Gastroesophageal sphincter (tissue), 4 donors: ENCODE data around the gene ANGEL1. TPM values are rescaled to one million over a fixed set of nuclear protein-coding genes. Genes with fewer than 3 reads are reported as not detected.

Experiments
- ATAC-seq: fragments of 150-250 bp; one replicate; pipeline ENCODE4 v1.9.1; 2016; ENCODE audit warnings: mild to moderate bottlenecking, moderate library complexity
- H3K27ac ChIP-seq, 4 donors: fragments of 200-600 bp; sonication (generic) in 3 of 4; 1 replicate in 3 of 4; 2 replicates in 1 of 4; pipeline ENCODE4 v1.5.1; 2016 to 2019
- H3K27me3 ChIP-seq: fragments of 200-600 bp; sonication (generic); one replicate; pipeline ENCODE4 v1.5.1; 2019
- H3K36me3 ChIP-seq, 2 donors: fragments of 200-600 bp; sonication (generic); one replicate each; pipeline ENCODE4 v1.5.1; 2019; ENCODE audit warnings: control low read depth in 1 of 2
- H3K4me1 ChIP-seq, 3 donors: fragments of 200-600 bp; sonication (generic); 1 replicate in 2 of 3; 2 replicates in 1 of 3; pipeline ENCODE4 v1.5.1; 2016 to 2019; ENCODE audit warnings: control low read depth in 2 of 3
- H3K4me3 ChIP-seq, 2 donors: fragments of 200-600 bp; sonication (generic); one replicate each; pipeline ENCODE4 v1.5.1; 2019; ENCODE audit warnings: mild to moderate bottlenecking in 1 of 2, moderate library complexity in 1 of 2
- H3K9me3 ChIP-seq, 3 donors: fragments of 200-600 bp; sonication (generic); one replicate each; pipeline ENCODE4 v1.5.1; 2017 to 2019; ENCODE audit warnings: control low read depth in 2 of 3
- EP300 ChIP-seq: sonication (generic); formaldehyde crosslinking; IDR thresholded peaks from one replicate; pipeline ENCODE4 v1.6.1; 2017; ENCODE audit warnings: antibody characterized with exemption, mild to moderate bottlenecking
- POLR2A ChIP-seq, 2 donors: fragments of 450-650 bp; IDR thresholded peaks; one replicate each; pipeline ENCODE4 v1.6.1; 2017; ENCODE audit warnings: antibody characterized with exemption in 2 of 2, mild to moderate bottlenecking in 2 of 2, moderate library complexity in 1 of 2
- POLR2AphosphoS5 ChIP-seq: sonication (generic); formaldehyde crosslinking; IDR thresholded peaks from one replicate; pipeline ENCODE4 v1.6.1; 2017; ENCODE audit warnings: antibody characterized with exemption
- WGBS, 2 donors: methylation state at CpG; one replicate each; pipeline ENCODE4 v1.1.5; 2018; ENCODE audit warnings: low coverage in 1 of 2; 5-methylcytosine and 5-hydroxymethylcytosine counted together
- total RNA-seq, 4 donors: library from RNA; depleted of rRNA; stranded (reverse); fragments of >200 nt; gene quantifications; one replicate each; pipeline ENCODE4 v1.1.0, GENCODE V29; 2016
- TF ChIP-seq, protein P1 (sequence below), 4 experiments: fragments of 200-600 bp in 2 of 4; fragments of 450-650 bp in 2 of 4; sonication (generic) in 1 of 4; IDR thresholded peaks; one replicate each; pipeline ENCODE4 v1.5.1; 2017 to 2019; ENCODE audit warnings: antibody characterized with exemption in 4 of 4, mild to moderate bottlenecking in 2 of 4, moderate library complexity in 2 of 4

The ANGEL1 gene
- total RNA-seq, 4 donors from 2014 or later, result 9.0 to 27.5 (median 12.2) TPM

DNA sequence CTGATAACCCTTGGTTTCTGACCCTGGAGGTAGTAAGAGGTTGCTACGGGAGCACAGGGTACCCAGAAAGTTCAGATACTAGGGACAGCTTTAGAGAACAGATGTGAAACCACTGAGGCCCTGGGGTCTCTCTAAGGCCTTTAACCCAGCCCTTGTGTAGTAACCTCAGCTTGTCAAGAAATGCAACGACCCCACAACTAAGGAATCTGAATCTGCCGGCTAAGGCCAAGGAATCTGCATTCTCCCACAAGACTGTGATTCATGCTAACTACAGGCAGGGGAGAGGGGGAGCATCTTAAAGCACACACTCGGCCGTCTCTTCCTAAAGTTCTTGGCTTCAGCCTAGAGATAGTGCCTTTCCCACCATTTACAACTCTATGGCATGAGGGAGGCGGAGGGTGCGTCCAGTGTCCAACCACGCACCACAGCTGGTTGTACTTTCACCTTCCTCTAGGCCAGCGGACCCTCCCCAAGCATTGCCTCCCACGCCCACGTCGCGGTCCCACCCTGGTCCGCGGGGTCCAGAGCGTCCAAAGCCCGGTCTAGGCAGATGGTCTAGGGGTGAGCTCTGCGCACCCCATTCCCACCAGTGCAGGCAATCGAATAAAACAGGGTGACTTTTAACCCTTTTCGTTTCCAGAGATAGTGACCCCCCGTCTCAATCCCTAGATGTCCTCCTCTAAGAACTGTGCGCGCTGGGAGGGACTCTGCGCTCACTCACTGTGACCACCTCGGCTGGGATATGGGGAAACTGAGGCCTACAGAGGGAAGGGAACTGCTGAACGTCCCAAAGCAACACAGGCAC, 52.1 kb downstream of the ANGEL1 start:
- WGBS, 2 donors, result 73 to 77% methylated on average over 3 to 4 of the region's 26 CpGs
- ATAC-seq, result no peak
- no peaks in the 10 kb centered on the region for H3K27me3 ChIP-seq
- H3K27ac ChIP-seq, result peak overlapping the region in 3 of 4 donors; percentile 81 to 85 (median 84)
- H3K4me3 ChIP-seq, result peak overlapping the region; percentile 48 to 93
- H3K9me3 ChIP-seq, result no peaks in the 10 kb centered on the region
- H3K4me1 ChIP-seq, result peaks cover 0 to 49% (median 12%) of the 10 kb centered on the region in 3 donors
- no peaks in the 10 kb centered on the region for H3K36me3 ChIP-seq
- no peak for TF ChIP-seq POLR2AphosphoS5
- no peak for TF ChIP-seq EP300
- TF ChIP-seq POLR2A (IDR thresholded peaks at IDR 0.05), result no peak
- TF ChIP-seq, protein P1, sequence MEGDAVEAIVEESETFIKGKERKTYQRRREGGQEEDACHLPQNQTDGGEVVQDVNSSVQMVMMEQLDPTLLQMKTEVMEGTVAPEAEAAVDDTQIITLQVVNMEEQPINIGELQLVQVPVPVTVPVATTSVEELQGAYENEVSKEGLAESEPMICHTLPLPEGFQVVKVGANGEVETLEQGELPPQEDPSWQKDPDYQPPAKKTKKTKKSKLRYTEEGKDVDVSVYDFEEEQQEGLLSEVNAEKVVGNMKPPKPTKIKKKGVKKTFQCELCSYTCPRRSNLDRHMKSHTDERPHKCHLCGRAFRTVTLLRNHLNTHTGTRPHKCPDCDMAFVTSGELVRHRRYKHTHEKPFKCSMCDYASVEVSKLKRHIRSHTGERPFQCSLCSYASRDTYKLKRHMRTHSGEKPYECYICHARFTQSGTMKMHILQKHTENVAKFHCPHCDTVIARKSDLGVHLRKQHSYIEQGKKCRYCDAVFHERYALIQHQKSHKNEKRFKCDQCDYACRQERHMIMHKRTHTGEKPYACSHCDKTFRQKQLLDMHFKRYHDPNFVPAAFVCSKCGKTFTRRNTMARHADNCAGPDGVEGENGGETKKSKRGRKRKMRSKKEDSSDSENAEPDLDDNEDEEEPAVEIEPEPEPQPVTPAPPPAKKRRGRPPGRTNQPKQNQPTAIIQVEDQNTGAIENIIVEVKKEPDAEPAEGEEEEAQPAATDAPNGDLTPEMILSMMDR (IDR thresholded peaks at IDR 0.05), result no peak

GRCh38 chr14:76759589-76759988, 53.1 kb downstream of the ANGEL1 start:
- TF ChIP-seq POLR2A (IDR thresholded peaks at IDR 0.05) (no peak), EP300 (no peak), POLR2AphosphoS5 (no peak)
- TF ChIP-seq, protein P1 (IDR thresholded peaks at IDR 0.05), result no peak
- Histone ChIP-seq H3K9me3 (no peaks in the 10 kb centered on the region), H3K27ac (no peak overlapping the region), H3K27me3 (no peaks in the 10 kb centered on the region), H3K36me3 (no peaks in the 10 kb centered on the region), H3K4me3 (no peak overlapping the region), H3K4me1 (peaks cover 0 to 39% (median 10%) of the 10 kb centered on the region in 3 donors)
- no peak for ATAC-seq
- WGBS, 2 donors, result 87 to 100% methylated on average over 3 of the region's 4 CpGs

GRCh38 chr14:76756371-76756750, 56.3 kb downstream of the ANGEL1 start:
- Histone ChIP-seq H3K36me3 (no peaks in the 10 kb centered on the region), H3K27ac (no peak overlapping the region), H3K27me3 (no peaks in the 10 kb centered on the region), H3K4me1 (peaks cover 0 to 11% (median 10%) of the 10 kb centered on the region in 3 donors), H3K9me3 (no peaks in the 10 kb centered on the region), H3K4me3 (no peak overlapping the region)
- TF ChIP-seq POLR2AphosphoS5 (no peak), POLR2A (IDR thresholded peaks at IDR 0.05) (no peak), EP300 (no peak)
- TF ChIP-seq, protein P1 (IDR thresholded peaks at IDR 0.05), result no peak
- 66 to 70% methylated on average over 6 of the region's 6 CpGs for WGBS, 2 donors
- no peak for ATAC-seq

DNA sequence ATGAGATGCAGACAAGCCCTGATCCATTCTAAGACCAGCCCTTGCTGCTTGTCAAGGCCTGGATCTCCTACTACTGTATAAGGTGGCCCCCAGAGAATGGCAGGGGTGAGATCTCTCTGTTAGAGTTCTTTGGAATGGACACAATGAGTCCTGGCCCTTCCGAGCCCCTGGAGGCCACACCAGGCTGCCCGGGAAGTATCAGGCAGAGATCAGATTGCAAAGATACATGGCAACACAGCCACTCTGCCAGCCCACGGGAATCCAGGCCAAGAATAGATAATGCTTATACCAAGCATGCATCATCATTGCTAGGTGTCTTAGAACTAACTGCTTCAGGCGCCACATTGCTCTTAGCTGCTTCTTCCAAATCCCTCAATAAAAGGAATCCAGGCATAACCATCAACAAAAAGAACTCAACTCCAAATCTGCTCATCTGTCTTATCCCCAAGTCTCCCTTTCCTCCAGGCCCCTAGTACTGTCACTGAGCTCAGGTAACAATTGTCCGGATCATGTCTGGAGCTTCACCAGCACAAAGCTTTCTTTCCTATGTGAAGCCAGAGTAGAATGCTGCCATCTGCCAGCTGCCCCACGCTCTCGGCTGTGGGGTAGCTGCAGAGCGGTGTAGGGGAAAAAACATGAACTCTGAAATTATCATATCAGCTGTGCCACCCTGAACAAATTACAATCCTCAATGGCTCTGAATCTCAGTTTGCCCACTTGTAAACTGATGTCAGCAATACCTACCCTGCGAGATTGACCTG, 56.9 kb downstream of the ANGEL1 start:
- Histone ChIP-seq H3K9me3 (no peaks in the 10 kb centered on the region), H3K27me3 (no peaks in the 10 kb centered on the region), H3K4me1 (peaks cover 0 to 6% (median 6%) of the 10 kb centered on the region in 3 donors), H3K36me3 (no peaks in the 10 kb centered on the region), H3K27ac (no peak overlapping the region), H3K4me3 (no peak overlapping the region)
- ATAC-seq, result no peak
- TF ChIP-seq POLR2A (IDR thresholded peaks at IDR 0.05), result no peak
- TF ChIP-seq EP300, result no peak
- TF ChIP-seq POLR2AphosphoS5, result no peak
- TF ChIP-seq, protein P1 (IDR thresholded peaks at IDR 0.05), result no peak
- 71 to 85% methylated on average over 4 to 5 of the region's 9 CpGs for WGBS, 2 donors
